Transverse colon (tissue), 4 donors: ENCODE data around the gene GDF2.

Experiments
- EP300 ChIP-seq: sonication (generic); formaldehyde crosslinking; IDR thresholded peaks from one replicate; pipeline ENCODE4 v1.6.1; 2017; ENCODE audit warnings: antibody characterized with exemption, low read depth
- POLR2A ChIP-seq: fragments of 450-650 bp; IDR thresholded peaks from one replicate; pipeline ENCODE4 v1.6.1; 2016; ENCODE audit warnings: antibody characterized with exemption, mild to moderate bottlenecking, moderate library complexity
- POLR2AphosphoS5 ChIP-seq, 3 donors: sonication (generic); formaldehyde crosslinking; IDR thresholded peaks; one replicate each; pipeline ENCODE4 v1.6.1; 2016; ENCODE audit warnings: antibody characterized with exemption in 3 of 3
- TF ChIP-seq, protein P1 (sequence below), 5 experiments: fragments of 200-600 bp in 3 of 5; fragments of 450-650 bp in 2 of 5; sonication (generic) in 3 of 5; IDR thresholded peaks; 1 replicate in 2 of 5; 2 replicates in 3 of 5; pipeline ENCODE4 v1.5.1; 2016 to 2017; ENCODE audit warnings: antibody characterized with exemption in 5 of 5, inconsistent platforms in 3 of 5, mild to moderate bottlenecking in 2 of 5, moderate library complexity in 1 of 5

DNA sequence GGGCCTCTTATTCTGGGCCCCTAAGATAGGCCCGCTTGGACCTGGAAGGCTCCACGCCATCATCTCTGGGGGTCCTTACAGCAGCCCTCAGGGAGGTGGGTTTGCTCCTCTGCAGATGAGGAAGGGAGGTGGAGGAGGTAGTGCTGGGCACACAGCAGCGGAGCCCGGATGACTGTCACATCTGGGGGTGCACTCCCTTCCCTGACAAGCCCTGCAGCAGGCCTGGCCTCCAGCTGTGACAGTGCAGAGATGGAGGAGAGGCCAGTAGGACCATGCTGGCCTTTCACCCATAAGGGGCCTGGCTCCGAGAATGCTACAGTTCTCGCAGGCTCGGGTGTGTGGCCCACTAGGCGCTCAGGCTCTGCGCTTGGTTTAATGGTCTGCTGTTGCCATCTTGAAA is 9.2 kb downstream of the GDF2 start:
- no peak for TF ChIP-seq POLR2AphosphoS5 (IDR thresholded peaks at IDR 0.05)
- TF ChIP-seq, protein P1, sequence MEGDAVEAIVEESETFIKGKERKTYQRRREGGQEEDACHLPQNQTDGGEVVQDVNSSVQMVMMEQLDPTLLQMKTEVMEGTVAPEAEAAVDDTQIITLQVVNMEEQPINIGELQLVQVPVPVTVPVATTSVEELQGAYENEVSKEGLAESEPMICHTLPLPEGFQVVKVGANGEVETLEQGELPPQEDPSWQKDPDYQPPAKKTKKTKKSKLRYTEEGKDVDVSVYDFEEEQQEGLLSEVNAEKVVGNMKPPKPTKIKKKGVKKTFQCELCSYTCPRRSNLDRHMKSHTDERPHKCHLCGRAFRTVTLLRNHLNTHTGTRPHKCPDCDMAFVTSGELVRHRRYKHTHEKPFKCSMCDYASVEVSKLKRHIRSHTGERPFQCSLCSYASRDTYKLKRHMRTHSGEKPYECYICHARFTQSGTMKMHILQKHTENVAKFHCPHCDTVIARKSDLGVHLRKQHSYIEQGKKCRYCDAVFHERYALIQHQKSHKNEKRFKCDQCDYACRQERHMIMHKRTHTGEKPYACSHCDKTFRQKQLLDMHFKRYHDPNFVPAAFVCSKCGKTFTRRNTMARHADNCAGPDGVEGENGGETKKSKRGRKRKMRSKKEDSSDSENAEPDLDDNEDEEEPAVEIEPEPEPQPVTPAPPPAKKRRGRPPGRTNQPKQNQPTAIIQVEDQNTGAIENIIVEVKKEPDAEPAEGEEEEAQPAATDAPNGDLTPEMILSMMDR (IDR thresholded peaks at IDR 0.05) = no peak
- no peak for TF ChIP-seq POLR2A
- no peak for TF ChIP-seq EP300
